Progenitor cell of endocrine pancreas (in vitro differentiated cells): ENCODE measurements around the gene STAMBP. TPM values are rescaled to one million over a fixed set of nuclear protein-coding genes. Genes with fewer than 3 reads are reported as not detected.

Source experiments
- DNase-seq: peaks from one replicate; pipeline ENCODE4 v3.0.0; 2021; ENCODE audit warnings: low spot score; ENCODE audit not compliant: unreplicated experiment
- H3K27ac Mint-ChIP-seq: 2 replicates; pipeline ENCODE4 v1.8.0; 2021; ENCODE audit warnings: mild to moderate bottlenecking, moderate library complexity, mixed read lengths
- H3K27me3 Mint-ChIP-seq: 2 replicates; pipeline ENCODE4 v1.8.0; 2021; ENCODE audit warnings: mixed read lengths
- H3K36me3 Mint-ChIP-seq: 2 replicates; pipeline ENCODE4 v1.8.0; 2022; ENCODE audit warnings: mixed read lengths; ENCODE audit not compliant: insufficient read depth
- H3K4me1 Mint-ChIP-seq: 2 replicates; pipeline ENCODE4 v1.8.0; 2021; ENCODE audit warnings: low read depth, mixed read lengths
- H3K4me3 Mint-ChIP-seq: 2 replicates; pipeline ENCODE4 v1.8.0; 2021; ENCODE audit warnings: low read depth, mild to moderate bottlenecking, moderate library complexity, mixed read lengths
- H3K9me3 Mint-ChIP-seq: 2 replicates; pipeline ENCODE4 v1.8.0; 2021; ENCODE audit warnings: low read depth, mixed read lengths
- total RNA-seq: library from RNA; stranded (reverse); gene quantifications from 2 replicates; pipeline ENCODE4 v1.2.1, GENCODE V29; 2021
- TF ChIP-seq, protein P1 (sequence below): fragments of 200-600 bp; sonication (generic); IDR thresholded peaks from one replicate; pipeline ENCODE4 v1.5.0; 2021; ENCODE audit warnings: antibody characterized with exemption, mild to moderate bottlenecking; ENCODE audit not compliant: unreplicated experiment

STAMBP gene
- total RNA-seq, 1 donor from 2014 or later = 39.0 TPM

DNA sequence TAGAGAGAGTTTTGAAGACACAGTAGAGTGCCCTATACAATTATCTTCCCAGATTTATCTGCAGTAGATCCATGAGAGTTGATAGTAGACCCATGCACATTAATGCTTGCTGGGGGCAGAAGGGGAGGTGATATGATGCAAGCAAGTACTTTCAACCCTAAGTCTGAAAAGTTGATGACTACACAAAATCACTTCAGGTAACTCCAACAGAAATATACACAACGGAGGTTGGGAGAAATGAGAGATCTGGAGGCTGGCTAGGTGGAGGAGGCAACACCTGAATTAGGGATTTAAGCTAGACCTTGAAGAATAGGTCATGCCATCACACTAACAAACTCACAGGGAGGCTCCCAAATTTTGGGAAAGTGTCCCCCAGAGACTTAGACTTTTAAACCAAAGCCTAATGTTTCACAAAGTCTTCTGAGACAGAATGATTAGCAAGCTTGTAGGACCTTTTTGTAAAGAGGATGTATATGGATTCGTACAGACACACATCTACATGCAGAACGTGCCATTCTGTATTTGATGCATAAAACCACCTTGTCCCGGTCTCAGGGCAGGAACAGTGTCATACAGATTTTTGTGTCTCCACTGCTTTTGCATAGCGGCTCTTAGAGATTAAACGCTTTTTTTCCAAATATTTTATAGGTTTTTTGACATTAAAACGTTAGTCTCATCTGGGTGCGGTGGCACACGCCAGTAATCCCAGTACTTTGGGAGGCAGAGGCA, 937 bp upstream of the STAMBP start:
- Mint-ChIP-seq H3K27me3 (peaks cover 25% of the 10 kb centered on the region), H3K4me3 (peak overlapping the region; percentile 97), H3K36me3 (peaks cover 10% of the 10 kb centered on the region), H3K27ac (no peak overlapping the region), H3K4me1 (peaks cover 14% of the 10 kb centered on the region), H3K9me3 (peaks cover 7% of the 10 kb centered on the region)
- DNase-seq = no peak
- TF ChIP-seq, protein P1, sequence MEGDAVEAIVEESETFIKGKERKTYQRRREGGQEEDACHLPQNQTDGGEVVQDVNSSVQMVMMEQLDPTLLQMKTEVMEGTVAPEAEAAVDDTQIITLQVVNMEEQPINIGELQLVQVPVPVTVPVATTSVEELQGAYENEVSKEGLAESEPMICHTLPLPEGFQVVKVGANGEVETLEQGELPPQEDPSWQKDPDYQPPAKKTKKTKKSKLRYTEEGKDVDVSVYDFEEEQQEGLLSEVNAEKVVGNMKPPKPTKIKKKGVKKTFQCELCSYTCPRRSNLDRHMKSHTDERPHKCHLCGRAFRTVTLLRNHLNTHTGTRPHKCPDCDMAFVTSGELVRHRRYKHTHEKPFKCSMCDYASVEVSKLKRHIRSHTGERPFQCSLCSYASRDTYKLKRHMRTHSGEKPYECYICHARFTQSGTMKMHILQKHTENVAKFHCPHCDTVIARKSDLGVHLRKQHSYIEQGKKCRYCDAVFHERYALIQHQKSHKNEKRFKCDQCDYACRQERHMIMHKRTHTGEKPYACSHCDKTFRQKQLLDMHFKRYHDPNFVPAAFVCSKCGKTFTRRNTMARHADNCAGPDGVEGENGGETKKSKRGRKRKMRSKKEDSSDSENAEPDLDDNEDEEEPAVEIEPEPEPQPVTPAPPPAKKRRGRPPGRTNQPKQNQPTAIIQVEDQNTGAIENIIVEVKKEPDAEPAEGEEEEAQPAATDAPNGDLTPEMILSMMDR = no peak

DNA sequence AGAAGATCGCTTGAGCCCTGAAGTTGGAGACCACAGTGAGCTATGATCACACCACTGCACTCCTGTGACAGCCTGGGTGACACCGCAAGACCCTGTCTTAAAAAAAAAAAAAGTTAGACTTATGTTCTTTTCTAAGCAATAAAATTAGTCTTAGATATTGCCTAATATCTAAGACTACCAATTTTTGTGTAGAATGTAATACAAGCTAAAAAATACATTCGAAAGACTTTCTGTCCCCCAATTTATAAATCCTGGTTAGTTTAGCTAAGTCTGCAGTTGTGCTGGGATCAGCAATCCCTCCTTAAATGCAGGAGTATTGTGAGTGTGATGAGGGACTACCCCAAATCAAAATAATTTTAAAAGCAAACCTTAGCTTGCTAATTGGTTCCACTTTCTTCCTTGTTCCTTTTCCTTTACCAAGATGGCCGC, 358 bp upstream of the STAMBP start:
- TF ChIP-seq, protein P1 = no peak
- DNase-seq = no peak
- Mint-ChIP-seq H3K4me1 (peaks cover 14% of the 10 kb centered on the region), H3K27me3 (peaks cover 21% of the 10 kb centered on the region), H3K27ac (peak overlapping the region; percentile 98), H3K9me3 (peaks cover 7% of the 10 kb centered on the region), H3K4me3 (peak overlapping the region; percentile 97), H3K36me3 (peaks cover 12% of the 10 kb centered on the region)

DNA sequence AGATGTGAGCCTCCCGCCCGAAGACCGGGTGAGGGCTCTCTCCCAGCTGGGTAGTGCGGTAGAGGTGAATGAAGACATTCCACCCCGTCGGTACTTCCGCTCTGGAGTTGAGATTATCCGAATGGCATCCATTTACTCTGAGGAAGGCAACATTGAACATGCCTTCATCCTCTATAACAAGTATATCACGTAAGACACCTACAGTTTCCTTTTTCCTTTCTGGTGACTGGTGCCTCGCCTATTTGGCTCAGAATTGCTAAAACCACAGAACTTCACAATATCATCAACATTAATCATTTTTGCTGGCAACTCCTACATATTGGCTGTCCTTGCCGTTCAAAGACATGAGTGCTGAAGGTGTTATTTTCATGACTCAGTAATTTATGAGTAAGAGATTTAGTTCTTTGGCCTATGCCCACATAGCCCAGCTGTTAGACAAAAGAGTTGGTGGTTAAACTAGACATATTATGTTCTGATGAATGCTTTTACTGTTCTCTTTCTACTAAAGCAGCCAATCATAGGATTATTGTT, 2.2 kb downstream of the STAMBP start:
- DNase-seq = no peak
- Mint-ChIP-seq H3K36me3 (peaks cover 19% of the 10 kb centered on the region), H3K27ac (no peak overlapping the region), H3K9me3 (peaks cover 7% of the 10 kb centered on the region), H3K4me1 (peaks cover 14% of the 10 kb centered on the region), H3K4me3 (peak overlapping the region; percentile 4), H3K27me3 (peaks cover 12% of the 10 kb centered on the region)
- TF ChIP-seq, protein P1 = no peak

DNA sequence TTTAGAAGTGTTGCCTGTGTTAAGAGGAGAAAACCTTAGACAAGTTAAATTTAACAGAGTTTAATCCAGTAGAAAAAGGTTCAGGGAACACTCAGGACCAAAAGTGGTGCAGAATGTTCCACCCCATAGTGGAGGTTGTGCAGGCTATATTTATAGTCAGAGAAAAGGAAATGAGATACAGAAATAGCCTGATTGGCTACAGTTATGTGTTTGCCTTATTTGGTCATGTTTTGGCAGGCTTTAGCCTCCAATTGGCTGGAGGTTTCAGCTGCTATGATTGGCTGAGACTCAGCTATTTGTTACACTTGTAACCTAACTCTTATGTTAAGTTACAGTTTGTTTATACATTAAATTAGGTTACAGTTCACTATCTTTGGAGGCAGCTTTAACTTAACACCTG, 4.2 kb downstream of the STAMBP start:
- no peak overlapping the region for H3K4me3 Mint-ChIP-seq
- peaks cover 4% of the 10 kb centered on the region for H3K9me3 Mint-ChIP-seq
- H3K27ac Mint-ChIP-seq = no peak overlapping the region
- DNase-seq = no peak
- H3K36me3 Mint-ChIP-seq = peaks cover 19% of the 10 kb centered on the region
- peaks cover 14% of the 10 kb centered on the region for H3K4me1 Mint-ChIP-seq
- TF ChIP-seq, protein P1 = no peak
- H3K27me3 Mint-ChIP-seq = no peaks in the 10 kb centered on the region

DNA sequence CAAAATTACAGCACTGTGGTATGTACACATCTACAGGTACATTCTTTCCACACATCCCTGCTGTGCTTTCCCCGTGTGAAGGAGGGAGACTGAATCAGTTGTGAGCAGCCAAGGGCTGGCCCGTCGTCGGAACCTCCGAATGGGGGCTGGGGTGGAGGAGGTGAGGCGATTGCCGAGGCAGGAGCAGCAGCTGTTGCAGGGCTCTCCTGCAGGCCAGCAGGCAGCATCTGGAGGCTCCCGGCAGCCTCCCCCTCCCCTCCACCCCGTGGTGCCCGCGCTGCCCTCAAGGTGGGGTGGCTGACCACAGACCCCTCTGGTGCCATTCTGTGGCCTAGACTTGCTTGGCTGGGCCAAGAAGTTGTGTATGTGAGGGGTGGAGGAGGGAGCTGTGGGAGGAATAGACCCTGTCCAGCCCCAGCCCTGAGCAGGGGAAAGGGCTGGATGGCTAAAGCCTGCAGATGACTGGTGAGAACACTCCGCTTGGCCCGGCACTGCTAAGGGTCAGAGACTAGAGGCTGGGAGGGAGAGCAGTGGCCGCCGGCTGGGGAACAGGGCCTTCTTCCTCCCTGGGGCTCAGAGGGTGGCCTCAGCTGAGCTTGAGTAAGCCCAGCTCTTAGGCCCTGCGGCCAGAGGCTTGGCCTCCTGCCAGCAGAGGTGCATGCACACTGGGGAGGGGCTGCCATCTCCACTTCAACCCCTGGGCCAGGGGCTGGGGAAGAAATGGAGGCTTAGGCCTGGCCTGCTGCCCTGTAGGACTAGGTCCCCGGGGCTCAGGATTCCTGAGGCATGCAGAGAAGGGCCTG, 7.6 kb downstream of the STAMBP start:
- no peak for DNase-seq
- peaks cover under 1% of the 10 kb centered on the region for H3K4me1 Mint-ChIP-seq
- no peak overlapping the region for H3K27ac Mint-ChIP-seq
- no peaks in the 10 kb centered on the region for H3K9me3 Mint-ChIP-seq
- no peak overlapping the region for H3K4me3 Mint-ChIP-seq
- TF ChIP-seq, protein P1 = no peak
- H3K36me3 Mint-ChIP-seq = peaks cover 21% of the 10 kb centered on the region
- no peaks in the 10 kb centered on the region for H3K27me3 Mint-ChIP-seq
